SK-N-MC (cell line): ENCODE data around the gene ASTL.

Source experiments
- DNase-seq: peaks from one replicate; pipeline ENCODE4 v3.0.0-alpha.2; 2011; ENCODE audit warnings: low read depth, low spot score
- H3K27ac ChIP-seq: fragments of 200-600 bp; sonication (generic); 2 replicates; pipeline ENCODE4 v1.5.1; 2016; ENCODE audit warnings: mixed run types
- H3K36me3 ChIP-seq: fragments of 200-600 bp; sonication (generic); 2 replicates; pipeline ENCODE4 v1.6.1; 2017; ENCODE audit warnings: antibody characterized with exemption, low read length, mixed read lengths; ENCODE audit not compliant: insufficient read depth
- H3K4me3 ChIP-seq: fragments of 200-600 bp; sonication (generic); 2 replicates; pipeline ENCODE4 v1.5.1; 2016
- H3K9ac ChIP-seq: fragments of 200-600 bp; sonication (generic); 2 replicates; pipeline ENCODE4 v1.8.0; 2017; ENCODE audit warnings: mixed run types, mixed read lengths; ENCODE audit not compliant: insufficient read length
- H3K9me3 ChIP-seq: fragments of 200-600 bp; sonication (generic); 2 replicates; pipeline ENCODE4 v1.6.1; 2017; ENCODE audit warnings: low read depth, mild to moderate bottlenecking, antibody characterized with exemption, low read length, moderate library complexity, mixed read lengths
- EZH2 ChIP-seq: fragments of 200-600 bp; sonication (generic); IDR thresholded peaks from one replicate; pipeline ENCODE4 v1.6.1; 2017; ENCODE audit warnings: antibody characterized with exemption
- FOXP2 ChIP-seq: optimal IDR thresholded peaks from 2 replicates; pipeline ENCODE3; 2011; ENCODE audit warnings: mild to moderate bottlenecking, moderate library complexity; ENCODE audit not compliant: insufficient read depth; ENCODE audit errors: extremely low read length, control extremely low read depth
- POLR2AphosphoS5 ChIP-seq: IDR thresholded peaks from 2 replicates; pipeline ENCODE4 v1.6.1; 2012; ENCODE audit warnings: mild to moderate bottlenecking, low read depth, low read length, borderline replicate concordance

ASTL gene

GRCh38 chr2:96138179-96139145 lies at the start of gene ASTL:
Gene ASTL, minus strand, starts transcription at chr2:96138502. Its CDS starts 66 bp downstream, at chr2:96138436.
- Histone ChIP-seq H3K9ac (no peak within 1 kb of the TSS), H3K36me3 (no peaks in the 10 kb centered on the region), H3K4me3 (no peak within 1 kb of the TSS), H3K27ac (no peak within 1 kb of the TSS), H3K9me3 (no peaks in the 10 kb centered on the region)
- TF ChIP-seq FOXP2 (no peak), POLR2AphosphoS5 (no peak), EZH2 (no peak)
- no peak for DNase-seq

- Histone ChIP-seq H3K4me3 (no peak overlapping the region), H3K9ac (no peak overlapping the region), H3K9me3 (no peaks in the 10 kb centered on the region), H3K27ac (no peak overlapping the region), H3K36me3 (peaks cover 65% of the 10 kb centered on the region)
- DNase-seq: no peak
- no peak for TF ChIP-seq FOXP2
- no peak for TF ChIP-seq POLR2AphosphoS5
- TF ChIP-seq EZH2: no peak
These were observed 48.3 kb upstream of the ASTL start for GRCh38 chr2:96186562-96186961.

GRCh38 chr2:96185516-96185915 lies 47.2 kb upstream of the ASTL start:
- H3K36me3 ChIP-seq: peaks cover 55% of the 10 kb centered on the region
- TF ChIP-seq POLR2AphosphoS5 (no peak), FOXP2 (no peak), EZH2 (no peak)
- no peak overlapping the region for H3K9ac ChIP-seq
- no peaks in the 10 kb centered on the region for H3K9me3 ChIP-seq
- H3K4me3 ChIP-seq: no peak overlapping the region
- no peak for DNase-seq
- H3K27ac ChIP-seq: no peak overlapping the region

- no peak overlapping the region for H3K27ac ChIP-seq
- H3K36me3 ChIP-seq: peaks cover 50% of the 10 kb centered on the region
- no peaks in the 10 kb centered on the region for H3K9me3 ChIP-seq
- H3K4me3 ChIP-seq: no peak overlapping the region
- DNase-seq: no peak
- no peak for TF ChIP-seq EZH2
- no peak for TF ChIP-seq FOXP2
- TF ChIP-seq POLR2AphosphoS5: no peak
- H3K9ac ChIP-seq: no peak overlapping the region
These were observed 46.7 kb upstream of the ASTL start for GRCh38 chr2:96184989-96185388.

GRCh38 chr2:96184188-96184587 lies 45.9 kb upstream of the ASTL start:
- DNase-seq: no peak
- TF ChIP-seq POLR2AphosphoS5 (no peak), EZH2 (no peak), FOXP2 (no peak)
- Histone ChIP-seq H3K4me3 (no peak overlapping the region), H3K9me3 (no peaks in the 10 kb centered on the region), H3K9ac (no peak overlapping the region), H3K36me3 (peaks cover 43% of the 10 kb centered on the region), H3K27ac (no peak overlapping the region)

GRCh38 chr2:96181529-96181928 lies 43.2 kb upstream of the ASTL start:
- Histone ChIP-seq H3K27ac (no peak overlapping the region), H3K36me3 (peaks cover 27% of the 10 kb centered on the region), H3K4me3 (no peak overlapping the region), H3K9ac (no peak overlapping the region), H3K9me3 (no peaks in the 10 kb centered on the region)
- TF ChIP-seq POLR2AphosphoS5 (no peak), EZH2 (no peak)
- DNase-seq: no peak

- Histone ChIP-seq H3K36me3 (peaks cover 17% of the 10 kb centered on the region), H3K9ac (no peak overlapping the region), H3K9me3 (no peaks in the 10 kb centered on the region), H3K27ac (no peak overlapping the region), H3K4me3 (no peak overlapping the region)
- no peak for TF ChIP-seq EZH2
- TF ChIP-seq POLR2AphosphoS5: no peak
- no peak for TF ChIP-seq FOXP2
- no peak for DNase-seq
These were observed 42.2 kb upstream of the ASTL start for GRCh38 chr2:96180521-96180920.

GRCh38 chr2:96180002-96180401 lies 41.7 kb upstream of the ASTL start:
- H3K27ac ChIP-seq: no peak overlapping the region
- peaks cover 12% of the 10 kb centered on the region for H3K36me3 ChIP-seq
- no peak for DNase-seq
- no peaks in the 10 kb centered on the region for H3K9me3 ChIP-seq
- H3K9ac ChIP-seq: no peak overlapping the region
- TF ChIP-seq FOXP2 (no peak), POLR2AphosphoS5 (no peak), EZH2 (no peak)
- H3K4me3 ChIP-seq: no peak overlapping the region

GRCh38 chr2:96176661-96177060 lies 38.4 kb upstream of the ASTL start:
- no peak overlapping the region for H3K27ac ChIP-seq
- H3K36me3 ChIP-seq: no peaks in the 10 kb centered on the region
- H3K4me3 ChIP-seq: no peak overlapping the region
- H3K9me3 ChIP-seq: no peaks in the 10 kb centered on the region
- no peak for DNase-seq
- H3K9ac ChIP-seq: no peak overlapping the region
- no peak for TF ChIP-seq FOXP2
- no peak for TF ChIP-seq POLR2AphosphoS5
- TF ChIP-seq EZH2: no peak

GRCh38 chr2:96175951-96176350 lies 37.6 kb upstream of the ASTL start:
- H3K36me3 ChIP-seq: no peaks in the 10 kb centered on the region
- no peak overlapping the region for H3K9ac ChIP-seq
- TF ChIP-seq POLR2AphosphoS5 (no peak), EZH2 (no peak), FOXP2 (no peak)
- no peak overlapping the region for H3K4me3 ChIP-seq
- H3K9me3 ChIP-seq: no peaks in the 10 kb centered on the region
- no peak for DNase-seq
- no peak overlapping the region for H3K27ac ChIP-seq
